ENCODE results near the gene SLC9A9. TPM values are rescaled to one million over a fixed set of nuclear protein-coding genes. Genes with fewer than 3 reads are reported as not detected.
"Not testable (repeated sequence)": the region's sequence is repeated elsewhere in the genome, so short reads cannot be mapped to it uniquely, and the experiment has no call there.

The SLC9A9 gene
- total RNA-seq, 1 experiment from 2014 or later: not detected

- CTCF ChIA-PET: no interaction called here
- intact Hi-C loops (cut with micrococcal nuclease; ENCODE audit: unreplicated experiment): no loop called here
- H3K9me3 Mint-ChIP-seq (ENCODE audit: unreplicated experiment): no peaks in the 10 kb centered on the region
Measured at GRCh38 chr3:143283432-143284128, 564.7 kb downstream of the SLC9A9 start.

GRCh38 chr3:143280984-143281383, 567.3 kb downstream of the SLC9A9 start:
- ChIA-PET CTCF (no interaction called here), POLR2A (no interaction called here)
- no peak for TF ChIP-seq CTCF (IDR thresholded peaks at IDR 0.05; ENCODE audit: insufficient read depth in 1 of 2, low read depth in 1 of 2, low read length in 1 of 2, severe bottlenecking in 1 of 2, unreplicated experiment in 1 of 2)
- no peak overlapping the region for H3K27ac Mint-ChIP-seq (ENCODE audit: unreplicated experiment)
- no peaks in the 10 kb centered on the region for H3K4me1 Mint-ChIP-seq (ENCODE audit: low read depth, unreplicated experiment)
- peaks cover 5% of the 10 kb centered on the region for H3K27me3 Mint-ChIP-seq (ENCODE audit: insufficient read depth, unreplicated experiment)
- no peak for DNase-seq
- no peaks in the 10 kb centered on the region for H3K36me3 ChIP-seq (ENCODE audit: control insufficient read depth, insufficient read depth, low read length)
- BruUV-seq (replicated peaks): no TSS peak
- no peak overlapping the region for H3K4me3 ChIP-seq (ENCODE audit: low read depth, low read length)
- no peaks in the 10 kb centered on the region; the same call in 1 of the 2 replicates for H3K27me3 ChIP-seq (replicated peaks; ENCODE audit: control insufficient read depth, insufficient read depth, low read length)
- H3K36me3 Mint-ChIP-seq (ENCODE audit: insufficient read depth, unreplicated experiment): no peaks in the 10 kb centered on the region
- H3K9me3 ChIP-seq: no peaks in the 10 kb centered on the region
- no peaks in the 10 kb centered on the region for H3K9me3 Mint-ChIP-seq (ENCODE audit: unreplicated experiment)
- no peak overlapping the region for H3K4me3 Mint-ChIP-seq (ENCODE audit: unreplicated experiment)
- H3K4me1 ChIP-seq: no peaks in the 10 kb centered on the region
- intact Hi-C loops (cut with micrococcal nuclease; ENCODE audit: unreplicated experiment): no loop called here

More at GRCh38 chr3:143283432-143284128, 564.7 kb downstream of the SLC9A9 start:
- no peak for DNase-seq
- no peaks in the 10 kb centered on the region for H3K36me3 ChIP-seq (ENCODE audit: control insufficient read depth, insufficient read depth, low read length)
- no peak for TF ChIP-seq CTCF (IDR thresholded peaks at IDR 0.05; ENCODE audit: insufficient read depth in 1 of 2, low read depth in 1 of 2, low read length in 1 of 2, severe bottlenecking in 1 of 2, unreplicated experiment in 1 of 2)
- no peaks in the 10 kb centered on the region for H3K4me1 ChIP-seq
- H3K36me3 Mint-ChIP-seq (ENCODE audit: insufficient read depth, unreplicated experiment): no peaks in the 10 kb centered on the region
- H3K27me3 ChIP-seq (replicated peaks; ENCODE audit: control insufficient read depth, insufficient read depth, low read length): no peaks in the 10 kb centered on the region; the same call in 1 of the 2 replicates
- H3K27ac Mint-ChIP-seq (ENCODE audit: unreplicated experiment): no peak overlapping the region
- POLR2A ChIA-PET: no interaction called here
- no TSS peak for BruUV-seq (replicated peaks)
- H3K27me3 Mint-ChIP-seq (ENCODE audit: insufficient read depth, unreplicated experiment): no peaks in the 10 kb centered on the region
- no peak overlapping the region for H3K4me3 Mint-ChIP-seq (ENCODE audit: unreplicated experiment)
- no peaks in the 10 kb centered on the region for H3K4me1 Mint-ChIP-seq (ENCODE audit: low read depth, unreplicated experiment)
- no peak overlapping the region for H3K4me3 ChIP-seq (ENCODE audit: low read depth, low read length)
- H3K9me3 ChIP-seq: no peaks in the 10 kb centered on the region

GRCh38 chr3:143279567-143279966, 568.7 kb downstream of the SLC9A9 start:
- H3K27me3 ChIP-seq (replicated peaks; ENCODE audit: control insufficient read depth, insufficient read depth, low read length); H3K36me3 Mint-ChIP-seq (ENCODE audit: insufficient read depth, unreplicated experiment); H3K4me3 Mint-ChIP-seq (ENCODE audit: unreplicated experiment); DNase-seq; H3K27ac Mint-ChIP-seq (ENCODE audit: unreplicated experiment); H3K4me1 ChIP-seq; POLR2A ChIA-PET; intact Hi-C loops (cut with micrococcal nuclease; ENCODE audit: unreplicated experiment); H3K9me3 Mint-ChIP-seq (ENCODE audit: unreplicated experiment); BruUV-seq (replicated peaks); H3K4me3 ChIP-seq (ENCODE audit: low read depth, low read length); H3K9me3 ChIP-seq; H3K4me1 Mint-ChIP-seq (ENCODE audit: low read depth, unreplicated experiment); CTCF ChIA-PET; H3K36me3 ChIP-seq (ENCODE audit: control insufficient read depth, insufficient read depth, low read length): not testable (repeated sequence)
- peaks cover 10% of the 10 kb centered on the region for H3K27me3 Mint-ChIP-seq (ENCODE audit: insufficient read depth, unreplicated experiment)
